GM18870 (cell line): ENCODE results near the gene PRDM2.

Experiments used
- ATAC-seq: cut with Tn5 transposase; IDR thresholded peaks from one replicate; pipeline ENCODE4 v1.9.1; 2021; ENCODE audit warnings: moderate library complexity; ENCODE audit not compliant: unreplicated experiment

The PRDM2 gene

DNA sequence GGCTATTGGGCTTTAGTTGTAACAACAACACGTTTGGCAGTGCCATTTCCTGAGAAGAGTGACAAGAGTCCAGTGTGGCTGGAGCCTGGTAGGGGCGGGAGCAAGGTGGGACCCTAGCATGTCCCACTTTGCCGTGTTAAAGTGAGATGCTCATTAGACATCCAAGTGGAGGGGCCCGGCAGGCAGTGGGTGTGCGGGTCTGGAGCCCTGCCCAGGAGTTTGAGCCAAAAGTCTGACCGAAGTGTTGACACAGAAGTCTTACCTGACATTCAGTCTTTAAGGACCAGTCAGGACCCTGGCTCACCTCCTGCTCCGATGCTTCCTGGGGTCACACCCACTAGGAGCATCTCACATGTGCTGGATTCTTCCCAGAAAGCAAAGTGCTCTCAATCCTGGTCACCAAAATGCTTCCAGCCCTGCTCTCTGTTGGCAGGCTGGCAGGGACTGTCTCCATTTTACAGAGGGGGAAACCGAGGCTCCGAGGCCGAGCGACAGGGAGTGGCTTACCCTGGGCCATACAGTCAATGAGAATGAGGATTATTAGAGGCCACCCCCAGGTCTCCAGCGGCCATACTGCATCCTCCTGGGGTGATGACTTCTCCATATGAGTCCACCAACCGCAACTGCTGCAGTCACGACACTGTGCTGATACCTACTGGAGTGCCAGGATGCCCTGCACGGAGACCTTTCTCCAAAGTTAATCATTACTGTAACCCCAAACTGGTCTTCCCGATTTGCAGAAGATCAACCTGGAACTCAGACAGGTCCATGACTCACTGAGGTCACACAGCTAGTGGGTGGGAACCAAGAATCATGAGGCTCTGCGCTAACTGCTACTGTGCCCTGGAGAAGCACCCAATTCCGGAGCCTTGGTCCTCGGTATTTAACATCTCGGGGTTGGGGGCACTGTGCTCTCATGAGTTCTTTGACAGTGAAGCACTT lies 112.7 kb downstream of the PRDM2 start:
- ATAC-seq, result no peak

DNA sequence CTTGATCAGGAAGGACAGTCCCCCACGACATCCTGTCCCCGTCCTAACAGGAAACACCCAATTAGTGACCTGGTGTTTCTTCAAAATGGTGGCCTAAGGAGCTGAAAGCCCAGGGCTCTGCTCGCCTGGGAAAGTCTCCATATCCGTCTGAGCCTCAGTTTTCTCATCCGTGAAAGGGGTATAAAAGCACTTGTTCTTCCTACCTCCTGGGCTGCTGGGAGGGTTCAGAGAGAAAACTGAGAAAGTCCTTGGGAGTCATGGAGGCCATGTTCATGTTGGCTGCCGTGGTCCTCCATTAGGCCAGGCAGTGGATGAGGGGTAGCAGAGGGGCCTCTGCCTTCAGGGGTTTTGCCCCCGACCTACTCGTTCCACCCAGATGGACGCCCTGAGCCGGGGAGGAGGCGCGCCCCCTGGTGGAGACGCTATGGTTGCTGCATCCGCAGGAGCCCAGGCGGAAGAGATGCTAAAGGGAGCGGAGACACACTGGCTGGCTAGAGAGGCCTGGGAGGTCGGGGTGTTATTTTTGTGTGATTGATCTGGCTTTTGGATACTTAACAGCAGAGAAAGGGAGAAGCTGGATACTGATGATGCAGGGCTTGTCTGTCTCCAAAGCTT lies 113.5 kb downstream of the PRDM2 start:
- no peak for ATAC-seq

- no peak for ATAC-seq
Measured at GRCh38 chr1:13814131-13814530, 114.1 kb downstream of the PRDM2 start.

- no peak for ATAC-seq
Measured at GRCh38 chr1:13816016-13816760, 116.2 kb downstream of the PRDM2 start.

GRCh38 chr1:13817906-13818305 lies 117.9 kb downstream of the PRDM2 start:
- ATAC-seq, result no peak

DNA sequence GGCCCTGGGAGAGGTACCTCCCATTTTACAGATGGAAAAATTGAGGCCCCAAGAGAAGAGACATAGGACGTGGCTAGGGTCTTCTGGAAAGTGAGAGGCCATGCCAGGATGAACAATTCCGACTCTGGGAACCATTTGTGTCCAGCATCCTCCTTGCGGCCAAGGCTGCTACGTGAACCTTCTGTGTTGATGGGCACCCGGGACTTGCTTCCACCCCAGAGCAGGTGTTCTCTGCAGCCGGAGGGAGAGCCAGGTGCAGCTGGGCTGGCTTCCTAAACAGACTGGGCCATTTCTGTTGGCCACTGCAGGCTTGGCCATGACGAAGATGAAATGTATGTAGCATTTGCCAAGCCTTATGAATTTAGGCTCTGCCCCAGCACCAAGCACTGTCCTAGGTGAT lies 118.9 kb downstream of the PRDM2 start:
- ATAC-seq, result no peak

DNA sequence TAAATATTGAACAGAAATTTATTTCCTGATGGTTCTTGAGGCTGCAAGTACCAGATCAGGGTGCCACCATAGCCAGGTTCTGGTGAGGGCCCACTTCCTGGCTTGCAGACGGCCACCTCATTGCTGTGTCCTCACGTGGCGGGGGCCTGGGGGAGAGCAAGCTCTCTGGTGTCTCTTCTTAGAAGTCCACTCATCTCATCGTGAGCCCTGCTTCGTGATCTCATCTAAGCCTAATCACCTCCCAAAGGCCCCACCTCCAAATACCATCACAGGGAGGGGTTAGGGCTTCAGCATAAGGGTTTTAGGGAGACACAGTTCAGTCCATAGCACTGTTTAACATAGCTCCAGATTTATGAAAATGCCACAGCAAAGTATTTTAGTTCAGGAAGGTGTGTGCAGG lies 119.7 kb downstream of the PRDM2 start:
- ATAC-seq, result no peak

- no peak for ATAC-seq
Measured at GRCh38 chr1:13820055-13820454, 120.1 kb downstream of the PRDM2 start.

GRCh38 chr1:13820456-13820855 lies 120.5 kb downstream of the PRDM2 start:
- no peak for ATAC-seq

DNA sequence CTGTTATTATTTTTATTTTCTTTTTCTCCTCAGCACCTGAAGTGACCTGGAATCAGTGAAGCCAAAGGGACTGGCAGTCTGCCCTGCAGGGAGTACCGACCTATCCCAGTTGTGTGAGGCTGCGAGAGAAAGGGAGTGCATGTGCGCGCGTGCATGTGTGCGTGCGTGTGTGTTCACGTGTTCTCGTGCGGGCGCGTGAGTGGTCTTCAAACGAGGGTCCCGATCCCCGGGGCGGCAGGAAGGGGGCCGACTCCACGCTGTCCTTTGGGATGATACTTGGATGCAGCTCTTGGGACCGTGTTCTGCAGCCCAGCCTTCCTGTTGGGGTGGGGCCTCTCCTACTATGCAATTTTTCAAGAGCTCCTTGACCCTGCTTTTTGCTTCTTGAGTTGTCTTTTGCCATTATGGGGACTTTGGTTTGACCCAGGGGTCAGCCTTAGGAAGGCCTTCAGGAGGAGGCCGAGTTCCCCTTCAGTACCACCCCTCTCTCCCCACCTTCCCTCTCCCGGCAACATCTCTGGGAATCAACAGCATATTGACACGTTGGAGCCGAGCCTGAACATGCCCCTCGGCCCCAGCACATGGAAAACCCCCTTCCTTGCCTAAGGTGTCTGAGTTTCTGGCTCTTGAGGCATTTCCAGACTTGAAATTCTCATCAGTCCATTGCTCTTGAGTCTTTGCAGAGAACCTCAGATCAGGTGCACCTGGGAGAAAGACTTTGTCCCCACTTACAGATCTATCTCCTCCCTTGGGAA lies 123.3 kb downstream of the PRDM2 start:
- no peak for ATAC-seq

- no peak for ATAC-seq
Measured at GRCh38 chr1:13823936-13824335, 123.9 kb downstream of the PRDM2 start.

DNA sequence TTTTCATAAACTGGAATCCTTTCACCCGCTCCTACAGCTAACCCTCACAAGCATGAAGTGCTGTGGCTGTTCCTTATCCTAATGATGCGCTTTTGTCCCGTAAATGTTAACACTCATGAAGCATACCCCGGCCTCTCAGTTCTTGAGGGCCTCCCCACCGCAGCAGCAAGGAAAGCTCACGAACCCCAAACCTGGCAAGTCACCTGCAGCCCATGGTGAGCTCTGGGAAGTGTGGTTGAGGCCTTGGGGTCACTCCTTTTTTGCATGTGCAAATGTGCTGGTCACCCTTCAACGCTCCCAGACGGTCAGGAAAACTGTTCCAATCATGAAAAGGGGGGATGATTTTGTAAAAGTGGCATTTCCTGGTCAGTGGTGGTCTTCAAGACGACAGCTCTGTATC lies 124.6 kb downstream of the PRDM2 start:
- no peak for ATAC-seq

GRCh38 chr1:13825033-13825432 lies 125.0 kb downstream of the PRDM2 start:
- ATAC-seq, result no peak

GRCh38 chr1:13826009-13826408 lies 126.0 kb downstream of the PRDM2 start:
- ATAC-seq, result no peak

- no peak for ATAC-seq
Measured at GRCh38 chr1:13826591-13826990, 126.6 kb downstream of the PRDM2 start.

DNA sequence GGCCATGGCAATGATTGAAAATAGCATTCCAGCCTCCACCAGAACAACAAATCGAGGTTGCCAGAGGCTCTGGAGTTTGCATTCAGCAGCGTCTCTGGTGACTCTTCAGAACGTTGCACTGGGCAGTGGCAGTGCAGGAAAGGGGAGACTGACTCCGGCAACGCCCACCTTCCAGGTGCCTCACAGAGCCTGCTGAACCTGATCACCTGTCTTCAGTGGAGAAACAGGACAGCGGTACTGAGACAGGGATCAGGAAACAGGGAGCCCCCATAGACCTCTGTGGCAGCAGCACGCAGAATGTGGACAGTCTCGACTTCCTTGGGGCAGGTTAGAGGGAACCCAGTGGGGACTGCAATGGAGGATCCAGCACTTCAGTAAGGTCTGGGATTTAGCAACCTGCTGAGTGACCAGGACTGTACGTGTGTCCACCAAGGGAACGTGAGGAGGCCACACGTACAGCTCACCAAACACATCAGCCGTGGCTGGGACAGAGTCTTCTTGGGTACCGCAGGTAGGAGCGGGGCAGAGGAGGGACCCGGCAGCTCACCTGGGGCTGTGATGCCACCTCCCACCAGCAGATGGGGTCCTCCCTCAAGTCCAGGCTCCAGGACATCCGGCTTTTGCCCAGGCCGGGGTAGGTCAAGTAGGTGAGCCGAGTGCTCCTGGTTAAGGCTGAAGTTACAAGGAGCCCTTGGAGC lies 128.6 kb downstream of the PRDM2 start:
- no peak for ATAC-seq

DNA sequence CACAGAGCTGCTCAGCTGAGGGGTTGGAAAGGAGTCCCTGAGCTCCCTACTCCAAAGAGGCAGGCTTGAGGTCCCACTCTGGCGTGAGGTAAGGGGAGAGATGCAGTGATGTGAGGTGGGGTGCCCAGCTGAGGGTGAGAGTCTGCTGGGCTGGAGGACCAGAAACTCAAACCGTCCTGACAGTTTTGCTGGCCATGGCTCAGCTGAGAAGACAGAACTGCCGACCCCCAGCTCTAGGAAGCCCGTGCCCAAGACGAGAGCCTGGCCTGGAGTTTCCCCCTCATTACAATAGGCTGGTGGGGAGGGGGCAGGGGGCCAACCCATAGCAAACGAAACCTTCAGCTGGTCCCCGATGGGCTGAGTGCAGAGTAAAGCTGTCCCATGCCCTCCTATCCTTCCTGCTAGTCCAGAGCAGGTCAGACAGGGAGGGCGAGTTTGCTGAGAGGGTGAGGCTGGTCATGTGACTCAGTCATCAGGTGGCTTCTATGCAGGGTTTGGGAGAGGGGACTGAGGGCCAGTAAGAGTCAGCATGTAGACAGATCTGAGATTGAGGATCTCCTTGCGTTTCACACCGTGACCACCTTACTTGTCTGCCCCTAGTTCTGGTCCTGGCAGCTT lies 129.3 kb downstream of the PRDM2 start:
- no peak for ATAC-seq

DNA sequence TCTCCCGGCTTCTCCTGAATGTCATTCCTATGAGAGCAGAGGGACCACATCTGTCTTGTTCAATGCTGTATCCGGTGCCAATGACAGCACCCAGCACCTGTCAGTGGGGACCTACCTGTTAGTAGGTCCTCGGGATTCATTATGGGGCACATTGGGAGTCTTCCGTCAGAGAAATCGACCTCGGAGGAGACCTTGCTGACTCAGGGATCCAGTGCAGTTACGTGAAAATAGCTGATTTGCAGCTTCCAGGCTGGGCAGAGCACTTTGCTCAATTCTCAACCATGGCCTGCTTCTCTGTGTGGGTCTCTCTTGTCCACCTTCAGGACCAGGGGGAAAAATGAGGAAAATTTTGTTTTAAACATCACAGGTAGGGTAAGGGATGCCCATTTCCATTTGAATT lies 130.2 kb downstream of the PRDM2 start:
- ATAC-seq, result no peak

DNA sequence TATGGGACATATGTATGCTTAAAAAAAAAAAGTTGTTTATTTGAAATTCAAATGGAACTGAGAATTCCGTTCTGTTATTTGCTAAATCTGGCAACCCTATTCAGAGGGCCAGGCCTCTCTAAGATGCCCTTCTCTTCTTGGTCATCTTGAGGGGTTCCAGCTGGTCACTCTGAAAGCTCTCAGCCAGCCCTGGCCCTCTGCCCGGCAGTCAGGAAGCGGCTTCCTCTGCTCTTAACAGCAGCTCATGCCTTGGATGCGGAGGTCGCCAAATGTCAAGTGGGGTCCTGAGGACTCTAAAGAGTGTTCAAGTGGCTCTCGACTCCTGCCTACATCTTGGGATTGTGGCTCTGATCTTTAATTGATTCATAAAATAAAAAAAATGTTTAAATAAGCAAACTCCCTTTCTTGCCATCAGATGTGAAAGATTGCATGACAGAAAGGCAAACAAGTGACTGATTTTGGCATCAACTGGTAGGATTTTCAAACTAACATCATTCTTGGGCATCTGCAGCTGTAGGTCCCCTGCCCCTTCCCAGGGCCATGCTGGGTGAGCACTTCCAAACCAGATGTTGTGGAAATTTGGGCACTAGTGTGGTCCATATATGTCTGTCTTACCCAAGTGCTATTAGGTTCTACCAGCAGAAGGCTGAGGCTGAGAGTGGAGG lies 130.8 kb downstream of the PRDM2 start:
- ATAC-seq, result no peak
